ENCODE data around the gene WNT16.

GRCh38 chr7:121366852-121367431 lies 38.1 kb downstream of the WNT16 start:
- TF ChIP-seq, protein P1, sequence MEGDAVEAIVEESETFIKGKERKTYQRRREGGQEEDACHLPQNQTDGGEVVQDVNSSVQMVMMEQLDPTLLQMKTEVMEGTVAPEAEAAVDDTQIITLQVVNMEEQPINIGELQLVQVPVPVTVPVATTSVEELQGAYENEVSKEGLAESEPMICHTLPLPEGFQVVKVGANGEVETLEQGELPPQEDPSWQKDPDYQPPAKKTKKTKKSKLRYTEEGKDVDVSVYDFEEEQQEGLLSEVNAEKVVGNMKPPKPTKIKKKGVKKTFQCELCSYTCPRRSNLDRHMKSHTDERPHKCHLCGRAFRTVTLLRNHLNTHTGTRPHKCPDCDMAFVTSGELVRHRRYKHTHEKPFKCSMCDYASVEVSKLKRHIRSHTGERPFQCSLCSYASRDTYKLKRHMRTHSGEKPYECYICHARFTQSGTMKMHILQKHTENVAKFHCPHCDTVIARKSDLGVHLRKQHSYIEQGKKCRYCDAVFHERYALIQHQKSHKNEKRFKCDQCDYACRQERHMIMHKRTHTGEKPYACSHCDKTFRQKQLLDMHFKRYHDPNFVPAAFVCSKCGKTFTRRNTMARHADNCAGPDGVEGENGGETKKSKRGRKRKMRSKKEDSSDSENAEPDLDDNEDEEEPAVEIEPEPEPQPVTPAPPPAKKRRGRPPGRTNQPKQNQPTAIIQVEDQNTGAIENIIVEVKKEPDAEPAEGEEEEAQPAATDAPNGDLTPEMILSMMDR (IDR thresholded peaks at IDR 0.05) = peak; percentile 75; the same call in 1 of the 2 replicates
- TF ChIP-seq TCF7L2 (IDR thresholded peaks at IDR 0.05; ENCODE audit: low read depth, low read length) (no peak), SIN3A (IDR thresholded peaks at IDR 0.05; ENCODE audit: borderline replicate concordance, insufficient read depth, low read depth, low read length) (no peak), POLR2AphosphoS5 (IDR thresholded peaks at IDR 0.05; ENCODE audit: low read depth, low read length) (no peak)
